Measurements from ENCODE around the gene ARID1B.
A peak's percentile ranks its signal among the peaks of the same experiment; 100 is the strongest.

GRCh38 chr6:157143171-157143889 is 366.2 kb downstream of the ARID1B start:
- peak; percentile 12; the same call in 1 of the 2 replicates for TF ChIP-seq POLR2A (IDR thresholded peaks at IDR 0.05; ENCODE audit: low read depth, low read length)
- no peak for TF ChIP-seq CTCF (conservative IDR thresholded peaks at IDR 0.05; ENCODE audit: low read depth, low read length)
- no peak; the same call in 1 of the 2 replicates for TF ChIP-seq CEBPB (IDR thresholded peaks at IDR 0.05; ENCODE audit: low read depth, low read length)
- no peak for TF ChIP-seq RFX5 (IDR thresholded peaks at IDR 0.05; ENCODE audit: low read depth, low read length)
- TF ChIP-seq MAFK (IDR thresholded peaks at IDR 0.05; ENCODE audit: low read depth, low read length) = peak; percentile 39; the same call in 1 of the 2 replicates
- TF ChIP-seq ELK1 (IDR thresholded peaks at IDR 0.05; ENCODE audit: borderline replicate concordance, low read depth, low read length) = no peak
- no peak for TF ChIP-seq RCOR1 (IDR thresholded peaks at IDR 0.05; ENCODE audit: insufficient replicate concordance, low read length)
- TF ChIP-seq MAZ (IDR thresholded peaks at IDR 0.05; ENCODE audit: borderline replicate concordance, low read depth, low read length) = 0 out of 2 replicates have a peak, but pooled peaks have one; percentile 59
- TF ChIP-seq RAD21 (IDR thresholded peaks at IDR 0.05; ENCODE audit: low read length) = peak; percentile 1; the same call in 1 of the 2 replicates
- peak; percentile 82 for TF ChIP-seq BHLHE40 (IDR thresholded peaks at IDR 0.05; ENCODE audit: low read depth, low read length)

Measured in IMR-90 (cell line).